HepG2 (cell line): ENCODE measurements around the gene FGFR3. TPM values are rescaled to one million over a fixed set of nuclear protein-coding genes. Genes with fewer than 3 reads are reported as not detected.
A peak's percentile ranks its signal among the peaks of the same experiment; 100 is the strongest.

Experiments
- ATRX ChIP-seq: sonication (generic); formaldehyde crosslinking; IDR thresholded peaks from 2 replicates; pipeline ENCODE4 v1.4.0; 2020; ENCODE audit warnings: missing genetic modification reagents, borderline replicate concordance
- BHLHE40 ChIP-seq: IDR thresholded peaks from 2 replicates; pipeline ENCODE4 v1.6.1; 2011; ENCODE audit warnings: low read length, improper control_type of control experiment
- ISX ChIP-seq: sonication (generic); formaldehyde crosslinking; conservative IDR thresholded peaks from 2 replicates; pipeline ENCODE4 v1.5.0; 2020; ENCODE audit warnings: missing genetic modification reagents
- KDM1A ChIP-seq: IDR thresholded peaks from 2 replicates; pipeline ENCODE4 v1.6.1; 2016; ENCODE audit warnings: missing compliant biosample characterization
- MAZ ChIP-seq, 2 experiments: sonication (generic) in 1 of 2; formaldehyde crosslinking in 1 of 2; IDR thresholded peaks; 2 replicates each; pipeline versions ENCODE4 v1.5.0 to v1.6.1; 2012 to 2020; ENCODE audit warnings: low read depth in 2 of 2, mild to moderate bottlenecking in 2 of 2, borderline replicate concordance in 1 of 2, improper control_type of control experiment in 1 of 2, low read length in 1 of 2, missing genetic modification reagents in 1 of 2, moderate library complexity in 1 of 2
- NONO ChIP-seq, 2 experiments: fragments of 450-650 bp in 1 of 2; sonication (generic) in 1 of 2; formaldehyde crosslinking in 1 of 2; IDR thresholded peaks in 1 of 2; conservative IDR thresholded peaks in 1 of 2; 2 replicates each; pipeline versions ENCODE4 v1.6.1 to v1.8.0; 2017 to 2022; ENCODE audit warnings: mild to moderate bottlenecking in 1 of 2, missing genetic modification reagents in 1 of 2, moderate library complexity in 1 of 2
- PCBP2 ChIP-seq: fragments of 200-400 bp; formaldehyde crosslinking; optimal IDR thresholded peaks from 2 replicates; pipeline ENCODE3; 2018; ENCODE audit warnings: low read length, low read depth; ENCODE audit not compliant: poor library complexity, severe bottlenecking
- REPIN1 ChIP-seq: sonication (generic); formaldehyde crosslinking; IDR thresholded peaks from 2 replicates; pipeline ENCODE4 v1.8.0; 2022; ENCODE audit warnings: missing genetic modification reagents, low read depth, mild to moderate bottlenecking, borderline replicate concordance
- ZMYM3 ChIP-seq: sonication (generic); formaldehyde crosslinking; IDR thresholded peaks from 2 replicates; pipeline ENCODE4 v1.5.1; 2020; ENCODE audit warnings: mild to moderate bottlenecking, missing genetic modification reagents
- ZNF292 ChIP-seq: sonication (generic); formaldehyde crosslinking; IDR thresholded peaks from 2 replicates; pipeline ENCODE4 v1.8.1; 2022; ENCODE audit warnings: mild to moderate bottlenecking, low read depth, missing genetic modification reagents, borderline replicate concordance
- ZNF337 ChIP-seq: sonication (generic); formaldehyde crosslinking; IDR thresholded peaks from 2 replicates; pipeline ENCODE4 v1.5.1; 2020; ENCODE audit warnings: missing genetic modification reagents, low read depth, mild to moderate bottlenecking, borderline replicate concordance
- ZNF558 ChIP-seq: sonication (generic); formaldehyde crosslinking; IDR thresholded peaks from 2 replicates; pipeline ENCODE4 v1.9.0; 2022; ENCODE audit warnings: mild to moderate bottlenecking, missing genetic modification reagents, borderline replicate concordance
- polyA plus RNA-seq, 8 experiments: library from polyadenylated mRNA; depleted of rRNA in 3 of 8; stranded (reverse) in 7 of 8; unstranded in 1 of 8; fragments of >200 nt; fragmentation: Illumina TruSeq in 4 of 8; extraction: Trizol in 4 of 8; gene quantifications; 2 replicates each; pipeline versions ENCODE4 v1.2.1 to v1.2.3, GENCODE V29; 2011 to 2016; ENCODE audit warnings: low read depth in 4 of 8, missing spikeins in 1 of 8, mixed read lengths in 1 of 8; ENCODE audit not compliant: insufficient read depth in 1 of 8
- total RNA-seq, 5 experiments: library from RNA; depleted of rRNA; stranded (reverse); fragments of >200 nt; fragmentation: Illumina TruSeq; extraction: Trizol; gene quantifications; 2 replicates each; pipeline ENCODE4 v1.2.3, GENCODE V29; 2016; ENCODE audit warnings: low read depth in 1 of 5
- TF ChIP-seq, protein P1 (sequence below): sonication (generic); formaldehyde crosslinking; IDR thresholded peaks from 2 replicates; pipeline ENCODE4 v1.4.0; 2020; ENCODE audit warnings: missing genetic modification reagents
- TF ChIP-seq, protein P2 (sequence below): sonication (generic); formaldehyde crosslinking; IDR thresholded peaks from 2 replicates; pipeline ENCODE4 v1.8.1; 2022; ENCODE audit warnings: mild to moderate bottlenecking, missing genetic modification reagents
- TF ChIP-seq, protein P3 (sequence below): sonication (generic); formaldehyde crosslinking; IDR thresholded peaks from 2 replicates; pipeline ENCODE4 v1.4.0; 2020; ENCODE audit warnings: missing genetic modification reagents
- TF ChIP-seq, protein P4 (sequence below): sonication (generic); formaldehyde crosslinking; IDR thresholded peaks from 2 replicates; pipeline ENCODE4 v1.4.0; 2020; ENCODE audit warnings: missing genetic modification reagents
- TF ChIP-seq, protein P5 (sequence below): sonication (generic); formaldehyde crosslinking; IDR thresholded peaks from 2 replicates; pipeline ENCODE4 v1.4.0; 2020; ENCODE audit warnings: missing genetic modification reagents

Gene FGFR3
- total and polyA plus RNA-seq, 2 of the 13 experiments (the other 11 are each of a cell fraction or from before 2014, with no cell fraction given): 103 to 109 TPM

DNA sequence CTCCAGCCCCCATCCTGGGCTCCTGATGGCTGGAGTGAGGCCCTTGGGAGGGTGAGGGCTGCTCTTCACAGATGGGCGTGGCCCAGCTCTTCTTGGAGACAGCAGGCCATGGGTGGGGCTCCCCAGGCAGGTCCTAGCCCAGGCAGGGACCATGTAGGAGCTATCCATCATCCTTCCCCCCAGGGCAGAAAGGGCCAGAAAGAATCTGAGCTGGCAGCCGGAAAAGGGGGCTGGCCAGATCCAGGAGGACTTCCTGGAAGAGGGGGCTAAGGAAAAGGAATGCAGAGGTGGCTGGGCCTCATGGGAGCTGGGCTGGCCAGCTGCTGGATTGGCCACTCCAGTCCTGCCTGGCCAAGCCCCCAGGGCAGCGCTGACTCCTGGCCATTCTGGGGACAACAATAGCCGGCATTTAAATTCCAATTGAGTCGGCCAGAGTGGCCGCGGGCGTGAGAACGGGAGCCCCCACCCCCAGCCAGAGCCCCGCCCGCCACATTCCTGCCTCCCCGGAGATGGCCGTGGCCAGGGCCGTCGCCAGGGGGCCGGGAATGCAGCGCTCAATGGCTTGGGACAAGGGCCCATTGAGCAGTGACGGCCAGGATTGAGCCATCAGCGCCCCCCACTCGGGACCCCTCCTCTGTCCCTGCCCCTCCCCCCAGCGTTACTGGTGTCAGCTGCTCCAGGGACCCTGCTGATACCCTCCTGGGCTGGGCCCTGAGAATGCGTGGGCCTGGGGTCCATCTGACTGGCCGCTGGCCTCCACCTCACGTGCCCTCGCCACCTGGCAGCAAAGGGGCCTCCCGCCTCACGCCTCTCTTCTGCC is 15.1 kb upstream of the FGFR3 start (continued):
- TF ChIP-seq, protein P1, sequence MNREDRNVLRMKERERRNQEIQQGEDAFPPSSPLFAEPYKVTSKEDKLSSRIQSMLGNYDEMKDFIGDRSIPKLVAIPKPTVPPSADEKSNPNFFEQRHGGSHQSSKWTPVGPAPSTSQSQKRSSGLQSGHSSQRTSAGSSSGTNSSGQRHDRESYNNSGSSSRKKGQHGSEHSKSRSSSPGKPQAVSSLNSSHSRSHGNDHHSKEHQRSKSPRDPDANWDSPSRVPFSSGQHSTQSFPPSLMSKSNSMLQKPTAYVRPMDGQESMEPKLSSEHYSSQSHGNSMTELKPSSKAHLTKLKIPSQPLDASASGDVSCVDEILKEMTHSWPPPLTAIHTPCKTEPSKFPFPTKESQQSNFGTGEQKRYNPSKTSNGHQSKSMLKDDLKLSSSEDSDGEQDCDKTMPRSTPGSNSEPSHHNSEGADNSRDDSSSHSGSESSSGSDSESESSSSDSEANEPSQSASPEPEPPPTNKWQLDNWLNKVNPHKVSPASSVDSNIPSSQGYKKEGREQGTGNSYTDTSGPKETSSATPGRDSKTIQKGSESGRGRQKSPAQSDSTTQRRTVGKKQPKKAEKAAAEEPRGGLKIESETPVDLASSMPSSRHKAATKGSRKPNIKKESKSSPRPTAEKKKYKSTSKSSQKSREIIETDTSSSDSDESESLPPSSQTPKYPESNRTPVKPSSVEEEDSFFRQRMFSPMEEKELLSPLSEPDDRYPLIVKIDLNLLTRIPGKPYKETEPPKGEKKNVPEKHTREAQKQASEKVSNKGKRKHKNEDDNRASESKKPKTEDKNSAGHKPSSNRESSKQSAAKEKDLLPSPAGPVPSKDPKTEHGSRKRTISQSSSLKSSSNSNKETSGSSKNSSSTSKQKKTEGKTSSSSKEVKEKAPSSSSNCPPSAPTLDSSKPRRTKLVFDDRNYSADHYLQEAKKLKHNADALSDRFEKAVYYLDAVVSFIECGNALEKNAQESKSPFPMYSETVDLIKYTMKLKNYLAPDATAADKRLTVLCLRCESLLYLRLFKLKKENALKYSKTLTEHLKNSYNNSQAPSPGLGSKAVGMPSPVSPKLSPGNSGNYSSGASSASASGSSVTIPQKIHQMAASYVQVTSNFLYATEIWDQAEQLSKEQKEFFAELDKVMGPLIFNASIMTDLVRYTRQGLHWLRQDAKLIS (CRISPR knock-in tag): no peak
- TF ChIP-seq PCBP2 (no peak), NONO (IDR thresholded peaks at IDR 0.05) (no peak), NONO (CRISPR knock-in tag; conservative IDR thresholded peaks at IDR 0.05) (no peak), BHLHE40 (peak; percentile 69), ZNF337 (CRISPR knock-in tag) (no peak), REPIN1 (CRISPR knock-in tag) (0 out of 2 replicates have a peak, but pooled peaks have one; percentile 45), ZNF558 (CRISPR knock-in tag) (peak; percentile 54; the same call in 1 of the 2 replicates), KDM1A (CRISPR knock-in tag) (peak; percentile 80; the same call in 1 of the 2 replicates), ISX (CRISPR knock-in tag) (0 out of 2 replicates have a peak, but pooled peaks have one; percentile 65), MAZ (IDR thresholded peaks at IDR 0.05; ENCODE audit: borderline replicate concordance, low read depth, low read length) (peak; percentile 89), MAZ (CRISPR knock-in tag; IDR thresholded peaks at IDR 0.05; ENCODE audit: low read depth) (no peak), ZMYM3 (CRISPR knock-in tag) (peak; percentile 97), ZNF292 (no peak), ATRX (no peak)
- TF ChIP-seq, protein P2, sequence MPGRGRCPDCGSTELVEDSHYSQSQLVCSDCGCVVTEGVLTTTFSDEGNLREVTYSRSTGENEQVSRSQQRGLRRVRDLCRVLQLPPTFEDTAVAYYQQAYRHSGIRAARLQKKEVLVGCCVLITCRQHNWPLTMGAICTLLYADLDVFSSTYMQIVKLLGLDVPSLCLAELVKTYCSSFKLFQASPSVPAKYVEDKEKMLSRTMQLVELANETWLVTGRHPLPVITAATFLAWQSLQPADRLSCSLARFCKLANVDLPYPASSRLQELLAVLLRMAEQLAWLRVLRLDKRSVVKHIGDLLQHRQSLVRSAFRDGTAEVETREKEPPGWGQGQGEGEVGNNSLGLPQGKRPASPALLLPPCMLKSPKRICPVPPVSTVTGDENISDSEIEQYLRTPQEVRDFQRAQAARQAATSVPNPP (CRISPR knock-in tag): no peak
- TF ChIP-seq, protein P3, sequence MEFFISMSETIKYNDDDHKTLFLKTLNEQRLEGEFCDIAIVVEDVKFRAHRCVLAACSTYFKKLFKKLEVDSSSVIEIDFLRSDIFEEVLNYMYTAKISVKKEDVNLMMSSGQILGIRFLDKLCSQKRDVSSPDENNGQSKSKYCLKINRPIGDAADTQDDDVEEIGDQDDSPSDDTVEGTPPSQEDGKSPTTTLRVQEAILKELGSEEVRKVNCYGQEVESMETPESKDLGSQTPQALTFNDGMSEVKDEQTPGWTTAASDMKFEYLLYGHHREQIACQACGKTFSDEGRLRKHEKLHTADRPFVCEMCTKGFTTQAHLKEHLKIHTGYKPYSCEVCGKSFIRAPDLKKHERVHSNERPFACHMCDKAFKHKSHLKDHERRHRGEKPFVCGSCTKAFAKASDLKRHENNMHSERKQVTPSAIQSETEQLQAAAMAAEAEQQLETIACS (CRISPR knock-in tag): peak; percentile 23; the same call in 1 of the 2 replicates
- TF ChIP-seq, protein P4, sequence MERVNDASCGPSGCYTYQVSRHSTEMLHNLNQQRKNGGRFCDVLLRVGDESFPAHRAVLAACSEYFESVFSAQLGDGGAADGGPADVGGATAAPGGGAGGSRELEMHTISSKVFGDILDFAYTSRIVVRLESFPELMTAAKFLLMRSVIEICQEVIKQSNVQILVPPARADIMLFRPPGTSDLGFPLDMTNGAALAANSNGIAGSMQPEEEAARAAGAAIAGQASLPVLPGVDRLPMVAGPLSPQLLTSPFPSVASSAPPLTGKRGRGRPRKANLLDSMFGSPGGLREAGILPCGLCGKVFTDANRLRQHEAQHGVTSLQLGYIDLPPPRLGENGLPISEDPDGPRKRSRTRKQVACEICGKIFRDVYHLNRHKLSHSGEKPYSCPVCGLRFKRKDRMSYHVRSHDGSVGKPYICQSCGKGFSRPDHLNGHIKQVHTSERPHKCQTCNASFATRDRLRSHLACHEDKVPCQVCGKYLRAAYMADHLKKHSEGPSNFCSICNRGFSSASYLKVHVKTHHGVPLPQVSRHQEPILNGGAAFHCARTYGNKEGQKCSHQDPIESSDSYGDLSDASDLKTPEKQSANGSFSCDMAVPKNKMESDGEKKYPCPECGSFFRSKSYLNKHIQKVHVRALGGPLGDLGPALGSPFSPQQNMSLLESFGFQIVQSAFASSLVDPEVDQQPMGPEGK (CRISPR knock-in tag): peak; percentile 98
- TF ChIP-seq, protein P5, sequence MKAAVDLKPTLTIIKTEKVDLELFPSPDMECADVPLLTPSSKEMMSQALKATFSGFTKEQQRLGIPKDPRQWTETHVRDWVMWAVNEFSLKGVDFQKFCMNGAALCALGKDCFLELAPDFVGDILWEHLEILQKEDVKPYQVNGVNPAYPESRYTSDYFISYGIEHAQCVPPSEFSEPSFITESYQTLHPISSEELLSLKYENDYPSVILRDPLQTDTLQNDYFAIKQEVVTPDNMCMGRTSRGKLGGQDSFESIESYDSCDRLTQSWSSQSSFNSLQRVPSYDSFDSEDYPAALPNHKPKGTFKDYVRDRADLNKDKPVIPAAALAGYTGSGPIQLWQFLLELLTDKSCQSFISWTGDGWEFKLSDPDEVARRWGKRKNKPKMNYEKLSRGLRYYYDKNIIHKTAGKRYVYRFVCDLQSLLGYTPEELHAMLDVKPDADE (CRISPR knock-in tag): no peak
